Chondrocyte (in vitro differentiated cells): Measurements from ENCODE around the gene AQP3. TPM values are rescaled to one million over a fixed set of nuclear protein-coding genes. Genes with fewer than 3 reads are reported as not detected.
"Not testable (repeated sequence)": the region's sequence is repeated elsewhere in the genome, so short reads cannot be mapped to it uniquely, and the experiment has no call there.

ENCODE experiments used
- DNase-seq: peaks from one replicate; pipeline ENCODE4 v3.0.0; 2021; ENCODE audit warnings: mixed read lengths, low spot score
- H3K27ac Mint-ChIP-seq: one replicate; pipeline ENCODE4 v1.8.0; 2021; ENCODE audit warnings: mild to moderate bottlenecking, moderate library complexity, mixed read lengths; ENCODE audit not compliant: unreplicated experiment
- H3K27me3 Mint-ChIP-seq: 2 replicates; pipeline ENCODE4 v1.8.0; 2021; ENCODE audit warnings: low read depth, mixed read lengths
- H3K36me3 Mint-ChIP-seq: 2 replicates; pipeline ENCODE4 v1.8.0; 2021; ENCODE audit warnings: low read depth, mixed read lengths
- H3K4me1 Mint-ChIP-seq: 2 replicates; pipeline ENCODE4 v1.8.0; 2021; ENCODE audit warnings: low read depth, mild to moderate bottlenecking, mixed read lengths
- H3K4me3 Mint-ChIP-seq: one replicate; pipeline ENCODE4 v1.8.0; 2021; ENCODE audit warnings: mild to moderate bottlenecking, moderate library complexity, mixed read lengths; ENCODE audit not compliant: unreplicated experiment
- H3K9me3 Mint-ChIP-seq: 2 replicates; pipeline ENCODE4 v1.8.0; 2021; ENCODE audit warnings: low read depth, mixed read lengths
- total RNA-seq: library from RNA; stranded (reverse); gene quantifications from 3 replicates; pipeline ENCODE4 v1.2.1, GENCODE V29; 2021
- TF ChIP-seq, protein P1 (sequence below): fragments of 200-600 bp; sonication (generic); IDR thresholded peaks from 2 replicates; pipeline ENCODE4 v1.5.0; 2021; ENCODE audit warnings: antibody characterized with exemption, mild to moderate bottlenecking, moderate library complexity

Gene AQP3
- total RNA-seq, 1 donor from 2014 or later = 3.6 TPM

DNA sequence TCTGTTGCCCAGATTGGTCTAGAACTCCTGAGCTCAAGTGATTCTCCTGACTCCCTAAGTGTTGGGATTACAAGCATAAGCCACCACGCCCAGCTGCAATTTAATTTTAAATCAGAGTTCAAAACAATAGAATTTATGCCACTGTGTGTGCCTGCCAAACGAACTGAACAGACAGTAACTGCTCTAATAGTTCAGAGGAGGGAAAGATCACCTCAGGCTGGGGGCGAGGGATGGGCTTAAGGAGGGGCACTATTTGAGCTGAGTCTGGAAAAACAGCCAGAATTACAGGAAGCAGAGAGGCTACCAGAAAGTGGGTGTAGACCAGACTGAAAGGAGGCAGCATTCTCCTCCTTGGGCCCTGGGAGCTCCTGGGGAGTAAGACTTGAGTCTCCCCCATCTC is 14.1 kb upstream of the AQP3 start:
- DNase-seq = no peak
- Mint-ChIP-seq H3K36me3 (peaks cover 42% of the 10 kb centered on the region), H3K27ac (no peak overlapping the region), H3K4me1 (no peaks in the 10 kb centered on the region), H3K4me3 (no peak overlapping the region), H3K9me3 (no peaks in the 10 kb centered on the region), H3K27me3 (no peaks in the 10 kb centered on the region)
- TF ChIP-seq, protein P1, sequence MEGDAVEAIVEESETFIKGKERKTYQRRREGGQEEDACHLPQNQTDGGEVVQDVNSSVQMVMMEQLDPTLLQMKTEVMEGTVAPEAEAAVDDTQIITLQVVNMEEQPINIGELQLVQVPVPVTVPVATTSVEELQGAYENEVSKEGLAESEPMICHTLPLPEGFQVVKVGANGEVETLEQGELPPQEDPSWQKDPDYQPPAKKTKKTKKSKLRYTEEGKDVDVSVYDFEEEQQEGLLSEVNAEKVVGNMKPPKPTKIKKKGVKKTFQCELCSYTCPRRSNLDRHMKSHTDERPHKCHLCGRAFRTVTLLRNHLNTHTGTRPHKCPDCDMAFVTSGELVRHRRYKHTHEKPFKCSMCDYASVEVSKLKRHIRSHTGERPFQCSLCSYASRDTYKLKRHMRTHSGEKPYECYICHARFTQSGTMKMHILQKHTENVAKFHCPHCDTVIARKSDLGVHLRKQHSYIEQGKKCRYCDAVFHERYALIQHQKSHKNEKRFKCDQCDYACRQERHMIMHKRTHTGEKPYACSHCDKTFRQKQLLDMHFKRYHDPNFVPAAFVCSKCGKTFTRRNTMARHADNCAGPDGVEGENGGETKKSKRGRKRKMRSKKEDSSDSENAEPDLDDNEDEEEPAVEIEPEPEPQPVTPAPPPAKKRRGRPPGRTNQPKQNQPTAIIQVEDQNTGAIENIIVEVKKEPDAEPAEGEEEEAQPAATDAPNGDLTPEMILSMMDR = no peak

DNA sequence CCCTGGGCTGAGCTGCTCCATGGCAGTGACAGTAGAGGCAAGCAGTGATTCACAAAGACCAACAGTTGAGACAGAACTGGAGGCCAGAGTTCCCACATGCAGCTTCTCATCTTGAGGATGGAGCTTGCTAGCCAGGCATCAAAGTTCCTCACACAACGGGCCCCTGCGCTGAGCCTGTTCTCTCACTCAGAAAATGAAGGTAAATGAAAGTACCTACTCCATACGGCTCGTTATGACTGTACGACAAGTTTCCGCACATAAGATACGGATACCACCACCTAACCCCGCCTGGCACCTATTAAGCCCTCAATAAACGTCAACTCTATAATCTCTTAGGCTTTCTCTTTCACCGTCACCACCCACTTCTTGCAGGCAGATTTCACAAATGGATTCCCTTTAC is 13.5 kb upstream of the AQP3 start:
- Mint-ChIP-seq H3K27me3 (no peaks in the 10 kb centered on the region), H3K27ac (no peak overlapping the region), H3K36me3 (peaks cover 37% of the 10 kb centered on the region), H3K4me3 (no peak overlapping the region), H3K9me3 (no peaks in the 10 kb centered on the region), H3K4me1 (no peaks in the 10 kb centered on the region)
- TF ChIP-seq, protein P1 = no peak
- DNase-seq = no peak

DNA sequence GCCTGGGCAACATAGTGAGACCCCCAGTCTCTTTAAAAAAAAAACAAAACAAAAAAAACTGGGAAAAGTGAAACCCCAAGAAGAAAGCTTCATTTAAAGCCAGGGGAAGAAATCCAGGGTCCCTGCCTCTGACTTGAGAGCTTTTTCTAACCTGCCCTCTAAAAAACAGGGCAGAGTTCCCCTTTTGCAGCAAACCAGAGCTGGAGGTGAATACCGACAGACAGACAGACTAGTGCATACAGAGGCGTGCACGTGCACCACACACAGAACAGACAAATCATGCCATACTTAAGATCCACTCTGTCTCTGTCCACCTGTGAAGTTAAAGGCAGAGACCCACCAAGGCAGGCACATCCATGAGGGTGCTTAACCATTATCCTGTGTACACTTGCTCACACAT is 11.7 kb upstream of the AQP3 start:
- DNase-seq = no peak
- Mint-ChIP-seq H3K27ac (no peak overlapping the region), H3K4me1 (no peaks in the 10 kb centered on the region), H3K36me3 (peaks cover 23% of the 10 kb centered on the region), H3K9me3 (no peaks in the 10 kb centered on the region), H3K4me3 (no peak overlapping the region), H3K27me3 (no peaks in the 10 kb centered on the region)
- TF ChIP-seq, protein P1 = no peak

DNA sequence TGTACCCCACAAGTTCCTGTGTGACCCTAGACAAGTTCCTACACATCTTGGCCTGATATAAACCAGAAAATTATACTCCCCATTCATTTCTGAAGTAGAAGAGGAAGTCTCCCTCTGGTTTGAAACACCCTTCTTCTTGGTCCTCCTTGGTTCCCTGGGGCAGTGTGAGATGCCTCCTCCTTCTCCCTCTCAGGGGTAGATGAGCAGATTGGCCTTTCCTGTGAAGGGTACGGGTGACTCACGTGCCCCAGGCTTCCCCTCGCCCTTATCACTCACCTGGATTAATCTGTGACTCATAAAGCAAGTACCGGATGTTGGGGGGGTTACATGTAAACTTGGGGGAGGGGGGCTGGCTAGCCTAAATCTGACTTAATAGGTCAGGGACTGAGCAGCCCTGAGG is 11.1 kb upstream of the AQP3 start:
- no peak overlapping the region for H3K27ac Mint-ChIP-seq
- no peaks in the 10 kb centered on the region for H3K27me3 Mint-ChIP-seq
- no peak for DNase-seq
- no peak overlapping the region for H3K4me3 Mint-ChIP-seq
- peaks cover 18% of the 10 kb centered on the region for H3K36me3 Mint-ChIP-seq
- TF ChIP-seq, protein P1 = no peak
- H3K9me3 Mint-ChIP-seq = no peaks in the 10 kb centered on the region
- peaks cover under 1% of the 10 kb centered on the region for H3K4me1 Mint-ChIP-seq

DNA sequence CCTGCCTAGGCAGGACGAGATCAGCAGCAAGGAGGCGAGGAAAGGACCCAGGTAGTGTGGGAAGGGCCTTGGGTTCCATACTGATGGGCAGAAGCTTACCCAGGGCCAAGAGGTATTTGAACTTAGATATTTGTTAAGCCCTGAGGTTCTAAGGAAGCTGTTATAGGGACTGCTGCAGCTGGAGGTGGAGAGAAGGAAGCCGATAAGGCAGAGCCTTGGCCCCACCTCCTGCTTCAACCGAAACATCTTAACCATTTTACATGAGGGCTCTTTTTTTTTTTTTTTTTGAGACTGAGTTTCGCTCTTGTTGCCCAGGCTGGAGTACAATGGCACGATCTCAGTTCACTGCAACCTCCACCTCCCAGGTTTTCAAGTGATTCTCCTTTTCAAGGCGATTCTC is 8.6 kb upstream of the AQP3 start:
- TF ChIP-seq, protein P1 = no peak
- peaks cover 3% of the 10 kb centered on the region for H3K36me3 Mint-ChIP-seq
- H3K27me3 Mint-ChIP-seq = no peaks in the 10 kb centered on the region
- no peak for DNase-seq
- peaks cover 9% of the 10 kb centered on the region for H3K4me1 Mint-ChIP-seq
- no peak overlapping the region for H3K4me3 Mint-ChIP-seq
- H3K27ac Mint-ChIP-seq = no peak overlapping the region
- H3K9me3 Mint-ChIP-seq = no peaks in the 10 kb centered on the region

DNA sequence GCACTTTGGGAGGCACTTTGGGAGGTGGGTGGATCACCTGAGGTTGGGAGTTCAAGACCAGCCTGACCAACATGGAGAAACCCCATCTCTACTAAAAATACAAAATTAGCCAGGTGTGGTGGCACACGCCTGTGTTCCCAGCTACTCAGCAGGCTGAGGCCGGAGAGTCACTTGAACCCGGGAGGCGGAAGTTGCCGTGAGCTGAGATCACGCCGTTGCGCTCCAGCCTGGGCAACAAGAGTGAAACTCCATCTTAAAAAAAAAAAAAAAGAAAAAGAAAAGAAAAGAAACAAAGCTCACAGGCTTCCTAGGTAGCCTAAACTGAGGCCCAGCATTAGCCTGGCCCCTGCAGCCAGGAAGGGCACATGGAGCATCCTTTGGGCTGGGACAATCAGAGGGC is 8.1 kb upstream of the AQP3 start:
- H3K4me3 Mint-ChIP-seq, H3K27ac Mint-ChIP-seq, H3K27me3 Mint-ChIP-seq, H3K4me1 Mint-ChIP-seq, DNase-seq, H3K9me3 Mint-ChIP-seq, H3K36me3 Mint-ChIP-seq: not testable (repeated sequence)

DNA sequence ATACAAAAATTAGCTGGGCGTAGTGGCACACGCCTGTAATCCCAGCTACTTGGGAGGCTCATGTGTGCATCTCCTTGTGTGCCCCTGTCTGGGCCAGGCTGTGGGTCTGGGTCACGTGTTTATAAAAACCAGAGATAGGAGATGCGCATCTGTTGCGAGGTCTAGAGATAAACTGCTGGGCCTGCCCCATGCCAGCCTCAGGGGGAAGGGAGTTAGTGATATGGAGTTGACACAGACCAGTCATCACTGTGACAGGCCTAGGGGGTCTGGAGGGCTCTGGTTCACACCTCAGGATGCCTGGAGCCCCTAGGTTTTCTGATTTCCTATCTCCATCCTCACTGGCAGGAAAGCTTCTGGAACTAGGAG is 7.3 kb upstream of the AQP3 start:
- H3K9me3 Mint-ChIP-seq, H3K4me3 Mint-ChIP-seq, H3K4me1 Mint-ChIP-seq: not testable (repeated sequence)

More for the DNA sequence above, 7.3 kb upstream of the AQP3 start:
- H3K27ac Mint-ChIP-seq, DNase-seq, H3K27me3 Mint-ChIP-seq, H3K36me3 Mint-ChIP-seq: not testable (repeated sequence)
